Esophagus muscularis mucosa (tissue), 3 donors: ENCODE data around the gene TTC23L.

Experiments used
- CTCF ChIP-seq, 3 experiments: fragments of 200-600 bp in 2 of 3; fragments of 450-650 bp in 1 of 3; sonication (generic) in 2 of 3; IDR thresholded peaks; one replicate each; pipeline ENCODE4 v1.5.1; 2017 to 2019; ENCODE audit warnings: antibody characterized with exemption in 3 of 3, mild to moderate bottlenecking in 2 of 3, moderate library complexity in 1 of 3
- POLR2AphosphoS5 ChIP-seq, 2 donors: sonication (generic); formaldehyde crosslinking; IDR thresholded peaks; one replicate each; pipeline ENCODE4 v1.6.1; 2017; ENCODE audit warnings: antibody characterized with exemption in 2 of 2

- TF ChIP-seq CTCF (IDR thresholded peaks at IDR 0.05) (no peak), POLR2AphosphoS5 (IDR thresholded peaks at IDR 0.05) (no peak)
These were observed 19.8 kb downstream of the TTC23L start for GRCh38 chr5:34858790-34859189.
